RPMI7951 (cell line): ENCODE data around the gene ATP6V1E1. TPM values are rescaled to one million over a fixed set of nuclear protein-coding genes. Genes with fewer than 3 reads are reported as not detected.
"Not testable (repeated sequence)": the region's sequence is repeated elsewhere in the genome, so short reads cannot be mapped to it uniquely, and the experiment has no call there.

Experiments used
- DNase-seq: peaks from one replicate; pipeline ENCODE4 v3.0.0-alpha.2; 2012; ENCODE audit warnings: low read depth
- total RNA-seq: library from RNA; depleted of rRNA; stranded (reverse); fragments of >200 nt; shearing (Covaris generic); gene quantifications from 2 replicates; pipeline ENCODE4 v1.2.3, GENCODE V29; 2014

The ATP6V1E1 gene
- total RNA-seq, 1 experiment from 2014 or later = 134 TPM

- no peak for DNase-seq
Measured at GRCh38 chr22:17581056-17581455, 47.5 kb downstream of the ATP6V1E1 start.

- DNase-seq = no peak
Measured at GRCh38 chr22:17580441-17581031, 48.0 kb downstream of the ATP6V1E1 start.

- DNase-seq = no peak
Measured at GRCh38 chr22:17579535-17579981, 49.0 kb downstream of the ATP6V1E1 start.

- peak; percentile 49 for DNase-seq
Measured at GRCh38 chr22:17578136-17578754, 50.3 kb downstream of the ATP6V1E1 start.

GRCh38 chr22:17576470-17576869 is 52.1 kb downstream of the ATP6V1E1 start:
- peak; percentile 98 for DNase-seq

GRCh38 chr22:17575681-17576080 is 52.9 kb downstream of the ATP6V1E1 start:
- DNase-seq = no peak

GRCh38 chr22:17575151-17575550 is 53.4 kb downstream of the ATP6V1E1 start:
- DNase-seq = no peak

- peak; percentile 82 for DNase-seq
Measured at GRCh38 chr22:17570851-17571631, 57.5 kb downstream of the ATP6V1E1 start.

GRCh38 chr22:17569971-17570511 is 58.5 kb downstream of the ATP6V1E1 start:
- peak; percentile 39 for DNase-seq

- DNase-seq = no peak
Measured at GRCh38 chr22:17566776-17567175, 61.8 kb downstream of the ATP6V1E1 start.

GRCh38 chr22:17566016-17566687 is 62.4 kb downstream of the ATP6V1E1 start:
- DNase-seq = not testable (repeated sequence)

GRCh38 chr22:17563936-17564391 is 64.6 kb downstream of the ATP6V1E1 start:
- no peak for DNase-seq

GRCh38 chr22:17562906-17563870 is 65.4 kb downstream of the ATP6V1E1 start, which contains the start of gene SLC25A18:
Gene SLC25A18 (plus strand): TSS chr22:17563498. CDS start chr22:17579945, 16,447 bp downstream.
- no peak for DNase-seq

GRCh38 chr22:17559188-17559587 is 69.4 kb downstream of the ATP6V1E1 start:
- DNase-seq = no peak

- DNase-seq = no peak
Measured at GRCh38 chr22:17554814-17555213, 73.7 kb downstream of the ATP6V1E1 start.

- no peak for DNase-seq
Measured at GRCh38 chr22:17552737-17553136, 75.8 kb downstream of the ATP6V1E1 start.

- DNase-seq = no peak
Measured at GRCh38 chr22:17549655-17550054, 78.9 kb downstream of the ATP6V1E1 start.

- no peak for DNase-seq
Measured at GRCh38 chr22:17549183-17549582, 79.4 kb downstream of the ATP6V1E1 start.

GRCh38 chr22:17548756-17549035 is 79.9 kb downstream of the ATP6V1E1 start:
- no peak for DNase-seq

- no peak for DNase-seq
Measured at GRCh38 chr22:17548010-17548755, 80.4 kb downstream of the ATP6V1E1 start.
